ENCODE results near the gene NFIB.
A peak's percentile ranks its signal among the peaks of the same experiment; 100 is the strongest.

NFIB gene

GRCh38 chr9:14281136-14281795 lies 32.7 kb downstream of the NFIB start:
- no peak for DNase-seq

GRCh38 chr9:14279671-14280070 lies 34.3 kb downstream of the NFIB start:
- no peak for DNase-seq

GRCh38 chr9:14278291-14278721 lies 35.6 kb downstream of the NFIB start:
- DNase-seq, result no peak

GRCh38 chr9:14277761-14278160 lies 36.2 kb downstream of the NFIB start:
- no peak for DNase-seq

GRCh38 chr9:14277244-14277643 lies 36.7 kb downstream of the NFIB start:
- DNase-seq, result peak in 1 of 58 donors; percentile 14

GRCh38 chr9:14275331-14275730 lies 38.6 kb downstream of the NFIB start:
- no peak for DNase-seq

GRCh38 chr9:14273696-14274121 lies 40.2 kb downstream of the NFIB start:
- DNase-seq, result no peak

- no peak for DNase-seq
These were observed 40.9 kb downstream of the NFIB start for GRCh38 chr9:14272927-14273528.

- peak in 25 of 58 donors; percentile 2 to 70 (median 18) for DNase-seq
These were observed 42.8 kb downstream of the NFIB start for GRCh38 chr9:14271093-14271673.

- no peak for DNase-seq
These were observed 43.4 kb downstream of the NFIB start for GRCh38 chr9:14270358-14271092.

GRCh38 chr9:14269916-14270315 lies 44.0 kb downstream of the NFIB start:
- DNase-seq, result no peak

GRCh38 chr9:14263707-14264483 lies 50.0 kb downstream of the NFIB start:
- DNase-seq, result no peak

GRCh38 chr9:14262827-14263226 lies 51.1 kb downstream of the NFIB start:
- no peak for DNase-seq

- no peak for DNase-seq
These were observed 52.3 kb downstream of the NFIB start for GRCh38 chr9:14261616-14262015.

- DNase-seq, result no peak
These were observed 53.8 kb downstream of the NFIB start for GRCh38 chr9:14260101-14260500.

- DNase-seq, result no peak
These were observed 55.2 kb downstream of the NFIB start for GRCh38 chr9:14258660-14259239.

- DNase-seq, result no peak
These were observed 55.8 kb downstream of the NFIB start for GRCh38 chr9:14258156-14258555.

GRCh38 chr9:14256588-14256987 lies 57.4 kb downstream of the NFIB start:
- no peak for DNase-seq

- peak in 53 of 58 donors; percentile 5 to 87 (median 54) for DNase-seq
These were observed 62.5 kb downstream of the NFIB start for GRCh38 chr9:14251154-14252071.

- DNase-seq, result no peak
These were observed 63.2 kb downstream of the NFIB start for GRCh38 chr9:14250794-14251153.

Measured in anterior cingulate cortex (tissue), 58 donors.